ENCODE results near the gene TRPM2. TPM values are rescaled to one million over a fixed set of nuclear protein-coding genes. Genes with fewer than 3 reads are reported as not detected.

The TRPM2 gene
- total and polyA plus RNA-seq, 2 of the 8 experiments (the other 6 are each of a cell fraction or from before 2014, with no cell fraction given): 0.27 to 0.28 TPM

DNA sequence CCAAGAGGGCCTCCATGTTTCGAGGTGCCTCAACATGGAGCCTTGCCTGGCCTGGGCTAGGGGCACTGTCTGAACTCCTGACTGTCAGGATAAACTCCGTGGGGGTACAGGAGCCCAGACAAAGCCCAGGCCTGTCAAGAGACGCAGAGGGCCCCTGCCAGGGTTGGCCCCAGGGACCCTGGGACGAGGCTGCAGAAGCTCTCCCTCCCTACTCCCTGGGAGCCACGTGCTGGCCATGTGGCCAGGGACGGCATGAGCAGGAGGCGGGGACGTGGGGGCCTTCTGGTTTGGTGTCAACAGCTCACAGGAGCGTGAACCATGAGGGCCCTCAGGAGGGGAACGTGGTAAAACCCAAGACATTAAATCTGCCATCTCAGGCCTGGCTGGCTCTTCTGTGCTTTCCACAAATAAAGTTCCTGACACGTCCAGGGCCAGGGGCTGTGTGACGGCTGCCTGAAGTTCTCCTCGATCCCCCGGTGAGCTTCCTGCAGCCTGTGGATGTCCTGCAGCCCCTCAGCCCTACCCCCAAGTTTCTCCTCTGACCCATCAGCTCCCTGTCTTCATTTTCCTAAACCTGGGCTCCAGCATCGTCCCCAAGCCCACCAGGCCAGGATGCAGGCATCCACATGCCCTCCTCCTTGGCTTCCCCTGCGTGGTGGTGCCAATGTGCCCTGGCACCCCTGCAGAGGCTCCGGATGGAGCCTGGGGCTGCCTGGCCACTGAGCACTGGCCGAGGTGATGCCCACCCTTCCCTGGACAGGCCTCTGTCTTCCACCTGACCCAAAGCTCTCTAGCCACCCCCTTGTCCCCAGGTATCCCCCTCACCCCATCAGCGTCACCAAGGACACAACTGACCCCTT is 89.1 kb downstream of the TRPM2 start:
- no peak overlapping the region for H2AK5ac ChIP-seq (ENCODE audit: low read depth, low read length)
- no peak overlapping the region for H2BK120ac ChIP-seq (replicated peaks; ENCODE audit: low read depth, low read length)
- H4K20me1 ChIP-seq (replicated peaks in 1 of 2; ENCODE audit: control insufficient read depth in 1 of 2, insufficient read depth in 2 of 2, low read length in 2 of 2): no peaks in the 10 kb centered on the region
- no peak overlapping the region for H2AFZ ChIP-seq (ENCODE audit: low read length)
- H3K9ac ChIP-seq (replicated peaks in 1 of 4; ENCODE audit: extremely low read depth in 1 of 4, low read depth in 3 of 4, low read length in 3 of 4): no peak overlapping the region
- no peak overlapping the region for H3K14ac ChIP-seq (ENCODE audit: insufficient read length)
- H3K56ac ChIP-seq (replicated peaks; ENCODE audit: insufficient read length, low read depth, low read length): no peak overlapping the region
- no peaks in the 10 kb centered on the region for H3K23me2 ChIP-seq (ENCODE audit: low read depth, low read length)
- H3K79me1 ChIP-seq (ENCODE audit: low read depth, low read length): no peaks in the 10 kb centered on the region
- no peaks in the 10 kb centered on the region for H3K36me3 ChIP-seq (ENCODE audit: control insufficient read depth in 2 of 4, insufficient read depth in 4 of 4, low read length in 3 of 4)
- no peak overlapping the region for H2BK5ac ChIP-seq (ENCODE audit: low read depth, low read length)
- H2BK12ac ChIP-seq (ENCODE audit: low read depth, low read length): no peak overlapping the region
- no peak overlapping the region for H3K18ac ChIP-seq (ENCODE audit: extremely low read depth, low read length)
- FAIRE-seq: no peak
- no peaks in the 10 kb centered on the region; a peak in 1 of 7 replicates for H3K4me1 ChIP-seq (replicated peaks in 1 of 4; ENCODE audit: control insufficient read depth in 3 of 4, insufficient read depth in 4 of 4, low read length in 3 of 4)
- H3K27me3 ChIP-seq (replicated peaks in 1 of 4; ENCODE audit: control insufficient read depth in 3 of 4, extremely low read depth in 1 of 4, insufficient read depth in 3 of 4, low read length in 3 of 4): no peaks in the 10 kb centered on the region
- no peak overlapping the region for H4K5ac ChIP-seq (ENCODE audit: insufficient read length, low read depth, low read length)
- H3K9me3 ChIP-seq (ENCODE audit: insufficient read depth in 2 of 2, low read depth in 1 of 2, low read length in 1 of 2): no peaks in the 10 kb centered on the region
- no peak for TF ChIP-seq CTCF (IDR thresholded peaks at IDR 0.05; ENCODE audit: control extremely low read depth in 1 of 3, insufficient read depth in 1 of 3, low read depth in 1 of 3, low read length in 3 of 3)
- TF ChIP-seq TEAD4 (IDR thresholded peaks at IDR 0.05; ENCODE audit: low read depth, low read length): no peak
- TF ChIP-seq EZH2 (IDR thresholded peaks at IDR 0.05; ENCODE audit: low read depth, low read length, severe bottlenecking): no peak
- no peak for TF ChIP-seq SIN3A (conservative IDR thresholded peaks at IDR 0.05 in 1 of 2, IDR thresholded peaks at IDR 0.05 in 1 of 2; ENCODE audit: low read depth in 1 of 2, low read length in 2 of 2)
- TF ChIP-seq NANOG (IDR thresholded peaks at IDR 0.05; ENCODE audit: insufficient read depth, low read depth, low read length, poor library complexity, severe bottlenecking): no peak
- no peak for TF ChIP-seq RXRA (IDR thresholded peaks at IDR 0.05; ENCODE audit: insufficient read depth, low read depth, low read length)
- POLR2A ChIA-PET (ENCODE audit: partially characterized antibody): interaction anchor here (1.0 to 1.9 kb wide), 3 partner anchors 10 to 100 kb away, joined by 3 to 6 read pairs (median 4); no protein-coding TSS in a partner anchor
- no peak overlapping the region for H4K91ac ChIP-seq (replicated peaks; ENCODE audit: insufficient read length, low read length)
- no peak overlapping the region for H2BK15ac ChIP-seq (ENCODE audit: low read length)
- no peak overlapping the region for H3K23ac ChIP-seq (ENCODE audit: insufficient read length)
- WGBS, 2 experiments (ENCODE audit: extremely low coverage in 1 of 2, insufficient coverage in 1 of 2, insufficient read length in 1 of 2, insufficient replicate concordance in 2 of 2, low coverage in 1 of 2, low lambda C conversion rate in 2 of 2, missing lambda C conversion rate in 1 of 2): 93% methylated on average over 14 of the region's 19 CpGs; no CpG with 5 or more reads in 1 of the 2 experiments
- DNase-seq (ENCODE audit: low read depth in 1 of 2, low spot score in 2 of 2): no peak
- H3K79me2 ChIP-seq (ENCODE audit: control insufficient read depth in 1 of 2, insufficient read depth in 2 of 2, low read length in 2 of 2): no peaks in the 10 kb centered on the region
- H3K4me3 ChIP-seq (ENCODE audit: extremely low read depth in 1 of 4, insufficient read depth in 2 of 4, low read depth in 3 of 4, low read length in 4 of 4): no peak overlapping the region
- CTCF ChIA-PET (ENCODE audit: partially characterized antibody): interaction anchor here (0.7 to 4.7 kb wide), 10 partner anchors 9 to 105 kb away, joined by 3 to 20 read pairs (median 4); no protein-coding TSS in a partner anchor
- H4K8ac ChIP-seq (ENCODE audit: extremely low read depth, insufficient read depth, low read length): no peak overlapping the region
- no peak overlapping the region for H2BK20ac ChIP-seq (ENCODE audit: low read length)
- no peak overlapping the region for H3K4ac ChIP-seq (replicated peaks; ENCODE audit: insufficient read length, low read depth, low read length)
- H3K4me2 ChIP-seq (ENCODE audit: insufficient read depth in 1 of 2, low read depth in 2 of 2, low read length in 2 of 2): no peak overlapping the region
- no peak overlapping the region for H3K27ac ChIP-seq (ENCODE audit: low read depth, low read length)

Measured in H1 (cell line).